Adrenal gland (tissue), 12 donors: ENCODE results near the gene MMEL1. TPM values are rescaled to one million over a fixed set of nuclear protein-coding genes. Genes with fewer than 3 reads are reported as not detected.

ENCODE experiments used
- DNase-seq, 7 donors: peaks; one replicate each; pipeline ENCODE4 v3.0.0-alpha.2; 2019 to 2020
- H3K27ac ChIP-seq, 5 donors: fragments of 200-600 bp; sonication (generic) in 4 of 5; 1 replicate in 3 of 5; 2 replicates in 2 of 5; pipeline versions ENCODE4 v1.5.1 to v1.8.0; 2016 to 2020; ENCODE audit warnings: mild to moderate bottlenecking in 1 of 5
- H3K27me3 ChIP-seq: fragments of 200-600 bp; 2 replicates; pipeline ENCODE4 v1.8.0; 2021
- H3K36me3 ChIP-seq, 2 donors: fragments of 200-600 bp; replicated peaks in 1 of 2; 1 replicate in 1 of 2; 2 replicates in 1 of 2; pipeline versions ENCODE4 v1.5.1 to v1.8.0; 2018 to 2022
- H3K4me1 ChIP-seq, 2 donors: fragments of 200-600 bp; replicated peaks in 1 of 2; 1 replicate in 1 of 2; 2 replicates in 1 of 2; pipeline versions ENCODE4 v1.5.1 to v1.8.0; 2018 to 2021
- H3K4me3 ChIP-seq, 4 donors: fragments of 200-600 bp; sonication (generic) in 3 of 4; one replicate each; pipeline ENCODE4 v1.5.1; 2016 to 2018
- H3K9me3 ChIP-seq, 3 donors: fragments of 200-600 bp; sonication (generic) in 1 of 3; replicated peaks in 1 of 3; 1 replicate in 2 of 3; 2 replicates in 1 of 3; pipeline versions ENCODE4 v1.5.1 to v1.8.0; 2016 to 2021
- CTCF ChIP-seq, 6 experiments: fragments of 450-650 bp in 4 of 6; fragments of 200-600 bp in 2 of 6; sonication (generic) in 1 of 6; IDR thresholded peaks; 1 replicate in 5 of 6; 2 replicates in 1 of 6; pipeline versions ENCODE4 v1.5.1 to v1.8.0; 2016 to 2021; ENCODE audit warnings: antibody characterized with exemption in 6 of 6, mild to moderate bottlenecking in 2 of 6, moderate library complexity in 1 of 6
- POLR2A ChIP-seq, 2 donors: fragments of 450-650 bp; IDR thresholded peaks; one replicate each; pipeline ENCODE4 v1.6.1; 2017; ENCODE audit warnings: antibody characterized with exemption in 2 of 2, mild to moderate bottlenecking in 2 of 2, moderate library complexity in 1 of 2
- WGBS, 4 donors: extraction: QIAGEN DNeasy Blood & Tissue Kit in 2 of 4; methylation state at CpG; one replicate each; pipeline versions ENCODE4 v1.1.5 to v1.1.7; 2013 to 2017; 5-methylcytosine and 5-hydroxymethylcytosine counted together
- intact Hi-C, 2 donors: fragments of 100-400 bp; cut with DNase I; formaldehyde crosslinking; loops; one replicate each; pipeline versions ENCODE4 v1.14.1 to v1.15.0; 2022 to 2023
- polyA plus RNA-seq, 3 donors: library from polyadenylated mRNA; stranded (reverse); fragments of 200-250 nt in 2 of 3; fragments of 350-450 nt in 1 of 3; fragmentation: Illumina TruSeq in 1 of 3; extraction: RNeasy Lipid Tissue Mini Kit (QIAGEN cat#74804) in 1 of 3; gene quantifications; one replicate each; pipeline ENCODE4 v1.2.3, GENCODE V29; 2013 to 2014
- total RNA-seq, 9 donors: library from RNA; depleted of rRNA in 4 of 9; stranded (reverse); fragments of >200 nt in 4 of 9; fragments of 120-200 nt in 1 of 9; fragmentation: NEBNext Ultra II Directional in 1 of 9; extraction: Animal tissue kit (Norgen Biotek cat#: 25700) in 1 of 9; gene quantifications; one replicate each; pipeline versions ENCODE4 v1.1.0 to v1.2.4, GENCODE V29; 2013 to 2023
- donor health status: healthy with polysubstance abuse.
- donor health status: Bipolar disorder and iron deficiency.
- donor health status: DM: yes; HTN: yes; CAD: no.
- donor health status: DM: no; HTN: no; CAD: no.
- donor health status: DM: no; HTN: no; CAD: no.
- donor health status: DM: yes; HTN: yes; CAD: no.

The MMEL1 gene
- total and polyA plus RNA-seq, 12 donors, result 0.30 to 8.2 (median 2.6) TPM

- intact Hi-C loops, result no loop called here
- Histone ChIP-seq H3K4me3 (no peak overlapping the region), H3K27ac (no peak overlapping the region), H3K36me3 (no peaks in the 10 kb centered on the region), H3K27me3 (peaks cover 33% of the 10 kb centered on the region), H3K4me1 (no peaks in the 10 kb centered on the region), H3K9me3 (no peaks in the 10 kb centered on the region)
- 76 to 88% (median 82%) methylated on average over 9 to 10 of the region's 10 CpGs for WGBS, 4 donors
- TF ChIP-seq POLR2A (IDR thresholded peaks at IDR 0.05) (no peak), CTCF (IDR thresholded peaks at IDR 0.05) (no peak)
- DNase-seq, result no peak
These were observed 7.5 kb downstream of the MMEL1 start for GRCh38 chr1:2625311-2625710.

GRCh38 chr1:2624735-2625300, 8.0 kb downstream of the MMEL1 start:
- H3K4me1 ChIP-seq, result no peaks in the 10 kb centered on the region
- no peak for TF ChIP-seq CTCF (IDR thresholded peaks at IDR 0.05)
- TF ChIP-seq POLR2A (IDR thresholded peaks at IDR 0.05), result no peak
- H3K36me3 ChIP-seq, result no peaks in the 10 kb centered on the region
- no peak overlapping the region for H3K27ac ChIP-seq
- peaks cover 30% of the 10 kb centered on the region for H3K27me3 ChIP-seq
- intact Hi-C loops, result no loop called here
- H3K9me3 ChIP-seq, result no peaks in the 10 kb centered on the region
- WGBS, 4 donors, result 74 to 97% (median 88%) methylated on average over 13 of the region's 13 CpGs
- no peak overlapping the region for H3K4me3 ChIP-seq
- no peak for DNase-seq

GRCh38 chr1:2623571-2624337, 9.1 kb downstream of the MMEL1 start:
- intact Hi-C loops, result no loop called here
- Histone ChIP-seq H3K4me3 (no peak overlapping the region), H3K36me3 (no peaks in the 10 kb centered on the region), H3K4me1 (no peaks in the 10 kb centered on the region), H3K27ac (no peak overlapping the region), H3K27me3 (peaks cover 20% of the 10 kb centered on the region), H3K9me3 (no peaks in the 10 kb centered on the region)
- no peak for TF ChIP-seq POLR2A (IDR thresholded peaks at IDR 0.05)
- WGBS, 4 donors, result 81 to 87% (median 83%) methylated on average over 9 to 12 of the region's 12 CpGs
- DNase-seq, result no peak

- intact Hi-C loops, result no loop called here
- no peaks in the 10 kb centered on the region for H3K36me3 ChIP-seq
- DNase-seq, result no peak
- no peak overlapping the region for H3K4me3 ChIP-seq
- 12 to 21% (median 16%) methylated on average over 1 of the region's 1 CpG for WGBS, 4 donors
- peaks cover 0 to 3% (median 0%) of the 10 kb centered on the region in 3 donors for H3K9me3 ChIP-seq
- no peaks in the 10 kb centered on the region for H3K27me3 ChIP-seq
- H3K27ac ChIP-seq, result no peak overlapping the region
- TF ChIP-seq POLR2A (IDR thresholded peaks at IDR 0.05) (no peak), CTCF (IDR thresholded peaks at IDR 0.05) (no peak)
- no peaks in the 10 kb centered on the region for H3K4me1 ChIP-seq
These were observed 14.8 kb downstream of the MMEL1 start for GRCh38 chr1:2617971-2618470.
